Uterus (tissue), 2 donors: Measurements from ENCODE around the gene CEP104.

Source experiments
- CTCF ChIP-seq, 4 experiments: fragments of 200-600 bp in 2 of 4; fragments of 450-650 bp in 2 of 4; sonication (generic) in 2 of 4; IDR thresholded peaks; one replicate each; pipeline ENCODE4 v1.5.1; 2016 to 2019; ENCODE audit warnings: antibody characterized with exemption in 4 of 4, mild to moderate bottlenecking in 2 of 4, moderate library complexity in 1 of 4
- POLR2A ChIP-seq, 2 donors: fragments of 450-650 bp; IDR thresholded peaks; one replicate each; pipeline ENCODE4 v1.6.1; 2016; ENCODE audit warnings: antibody characterized with exemption in 2 of 2, mild to moderate bottlenecking in 1 of 2, moderate library complexity in 1 of 2

- TF ChIP-seq CTCF (IDR thresholded peaks at IDR 0.05) (no peak), POLR2A (IDR thresholded peaks at IDR 0.05) (no peak)
Observed at GRCh38 chr1:3821908-3822307, 35.1 kb downstream of the CEP104 start.
